Keratinocyte (primary cell): ENCODE measurements around the gene PES1.

Experiments used
- EZH2 ChIP-seq: IDR thresholded peaks from one replicate; pipeline ENCODE4 v1.6.1; 2012; ENCODE audit warnings: inconsistent platforms, mild to moderate bottlenecking, low read length, moderate library complexity
- TF ChIP-seq, protein P1 (sequence below), 3 experiments: IDR thresholded peaks in 1 of 3; conservative IDR thresholded peaks in 1 of 3; optimal IDR thresholded peaks in 1 of 3; 2 replicates in 2 of 3; 3 replicates in 1 of 3; pipeline versions ENCODE3 to v1.5.1; 2011; ENCODE audit warnings: low read length in 3 of 3, mild to moderate bottlenecking in 3 of 3, moderate library complexity in 2 of 3, control low read depth in 1 of 3, inconsistent platforms in 1 of 3; ENCODE audit not compliant: insufficient read depth in 2 of 3; ENCODE audit errors: extremely low read depth in 1 of 3

DNA sequence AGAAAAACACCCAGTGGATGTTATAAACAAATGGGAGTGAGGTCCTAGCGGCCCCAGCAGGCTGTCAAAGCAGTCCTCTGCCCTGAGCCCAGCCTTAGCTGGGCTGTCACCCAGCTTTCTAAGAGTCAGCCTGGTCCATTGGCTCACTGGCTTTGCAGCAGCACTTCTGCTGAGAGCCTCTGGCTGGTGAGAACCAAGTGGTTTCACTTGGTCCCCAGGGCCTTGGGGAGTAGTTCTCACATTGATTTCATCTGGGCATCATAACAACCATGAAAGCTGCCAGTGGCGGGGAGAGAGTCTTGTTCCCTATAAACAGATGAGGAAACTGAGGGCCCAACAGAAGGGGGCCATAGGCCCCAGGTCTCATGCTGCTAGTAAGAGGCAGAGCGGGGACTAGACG lies 56.5 kb downstream of the PES1 start:
- TF ChIP-seq, protein P1, sequence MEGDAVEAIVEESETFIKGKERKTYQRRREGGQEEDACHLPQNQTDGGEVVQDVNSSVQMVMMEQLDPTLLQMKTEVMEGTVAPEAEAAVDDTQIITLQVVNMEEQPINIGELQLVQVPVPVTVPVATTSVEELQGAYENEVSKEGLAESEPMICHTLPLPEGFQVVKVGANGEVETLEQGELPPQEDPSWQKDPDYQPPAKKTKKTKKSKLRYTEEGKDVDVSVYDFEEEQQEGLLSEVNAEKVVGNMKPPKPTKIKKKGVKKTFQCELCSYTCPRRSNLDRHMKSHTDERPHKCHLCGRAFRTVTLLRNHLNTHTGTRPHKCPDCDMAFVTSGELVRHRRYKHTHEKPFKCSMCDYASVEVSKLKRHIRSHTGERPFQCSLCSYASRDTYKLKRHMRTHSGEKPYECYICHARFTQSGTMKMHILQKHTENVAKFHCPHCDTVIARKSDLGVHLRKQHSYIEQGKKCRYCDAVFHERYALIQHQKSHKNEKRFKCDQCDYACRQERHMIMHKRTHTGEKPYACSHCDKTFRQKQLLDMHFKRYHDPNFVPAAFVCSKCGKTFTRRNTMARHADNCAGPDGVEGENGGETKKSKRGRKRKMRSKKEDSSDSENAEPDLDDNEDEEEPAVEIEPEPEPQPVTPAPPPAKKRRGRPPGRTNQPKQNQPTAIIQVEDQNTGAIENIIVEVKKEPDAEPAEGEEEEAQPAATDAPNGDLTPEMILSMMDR (optimal IDR thresholded peaks at IDR 0.05 in 1 of 3, IDR thresholded peaks at IDR 0.05 in 1 of 3, conservative IDR thresholded peaks at IDR 0.05 in 1 of 3; ENCODE audit: extremely low read depth in 1 of 3, insufficient read depth in 2 of 3, low read length in 3 of 3), result no peak
- TF ChIP-seq EZH2, result no peak
